GM12875 (cell line): ENCODE measurements around the gene TMEM150B.

Source experiments
- H3K4me3 ChIP-seq: one replicate; pipeline ENCODE4 v1.5.1; 2011; ENCODE audit warnings: low read depth, low read length, control low read depth
- TF ChIP-seq, protein P1 (sequence below): IDR thresholded peaks from 2 replicates; pipeline ENCODE4 v1.5.1; 2011; ENCODE audit warnings: low read depth, mild to moderate bottlenecking, control low read depth, inconsistent platforms, low read length, moderate library complexity, borderline replicate concordance; ENCODE audit not compliant: insufficient read depth

The TMEM150B gene

DNA sequence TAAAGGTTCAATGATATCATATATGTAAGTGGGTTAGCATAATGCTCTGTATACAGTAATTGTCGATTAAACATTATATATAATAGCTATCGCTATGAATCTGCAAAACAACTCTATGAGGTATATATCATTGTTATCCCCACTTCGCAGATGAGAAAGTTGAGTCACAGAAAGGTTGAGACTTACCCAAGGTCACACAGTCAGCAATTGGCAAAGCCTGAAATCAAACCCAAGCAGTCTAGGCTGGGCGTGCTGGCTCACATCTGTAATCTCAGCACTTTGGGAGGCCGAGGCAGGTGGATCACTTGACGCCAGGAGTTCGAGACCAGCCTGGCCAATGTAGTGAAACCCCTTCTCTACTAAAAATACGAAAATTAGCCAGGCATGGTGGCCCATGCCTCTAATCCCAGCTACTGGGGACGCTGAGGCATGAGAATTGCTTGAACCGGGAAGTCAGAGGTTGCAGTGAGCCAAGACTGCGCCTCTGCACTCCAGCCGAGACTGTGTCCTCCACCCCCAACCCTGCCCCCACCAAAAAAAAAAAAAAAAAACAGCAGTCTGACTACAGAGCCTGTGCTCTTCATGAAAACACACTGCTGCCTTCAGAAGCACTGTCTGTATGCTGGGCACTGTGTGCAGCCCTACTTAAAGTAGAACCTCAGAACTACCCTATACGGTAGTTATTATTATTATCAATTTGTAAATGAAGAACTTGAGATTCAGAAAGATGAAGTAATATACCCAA, 46.6 kb downstream of the TMEM150B start:
- TF ChIP-seq, protein P1, sequence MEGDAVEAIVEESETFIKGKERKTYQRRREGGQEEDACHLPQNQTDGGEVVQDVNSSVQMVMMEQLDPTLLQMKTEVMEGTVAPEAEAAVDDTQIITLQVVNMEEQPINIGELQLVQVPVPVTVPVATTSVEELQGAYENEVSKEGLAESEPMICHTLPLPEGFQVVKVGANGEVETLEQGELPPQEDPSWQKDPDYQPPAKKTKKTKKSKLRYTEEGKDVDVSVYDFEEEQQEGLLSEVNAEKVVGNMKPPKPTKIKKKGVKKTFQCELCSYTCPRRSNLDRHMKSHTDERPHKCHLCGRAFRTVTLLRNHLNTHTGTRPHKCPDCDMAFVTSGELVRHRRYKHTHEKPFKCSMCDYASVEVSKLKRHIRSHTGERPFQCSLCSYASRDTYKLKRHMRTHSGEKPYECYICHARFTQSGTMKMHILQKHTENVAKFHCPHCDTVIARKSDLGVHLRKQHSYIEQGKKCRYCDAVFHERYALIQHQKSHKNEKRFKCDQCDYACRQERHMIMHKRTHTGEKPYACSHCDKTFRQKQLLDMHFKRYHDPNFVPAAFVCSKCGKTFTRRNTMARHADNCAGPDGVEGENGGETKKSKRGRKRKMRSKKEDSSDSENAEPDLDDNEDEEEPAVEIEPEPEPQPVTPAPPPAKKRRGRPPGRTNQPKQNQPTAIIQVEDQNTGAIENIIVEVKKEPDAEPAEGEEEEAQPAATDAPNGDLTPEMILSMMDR = no peak
- H3K4me3 ChIP-seq = no peak overlapping the region

DNA sequence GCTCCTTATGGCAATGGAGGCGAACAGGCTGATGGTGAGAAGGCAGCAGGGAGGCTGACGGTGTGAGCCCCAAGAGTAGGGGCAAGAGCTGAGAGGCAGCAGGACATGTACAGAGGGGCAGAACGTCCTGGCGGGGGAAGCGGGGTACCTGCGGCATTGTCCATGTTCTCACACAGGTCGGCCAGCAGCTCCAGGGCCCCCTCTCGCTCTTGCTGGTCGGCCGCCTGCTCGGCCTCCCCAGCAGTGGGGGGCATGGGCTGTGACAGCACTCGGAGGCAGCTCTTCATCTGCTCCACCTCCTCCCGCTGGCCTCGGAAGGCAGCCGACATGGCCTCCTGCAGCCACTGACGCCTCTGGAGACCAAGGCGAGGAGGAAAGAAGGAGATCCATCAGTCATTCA, 47.6 kb downstream of the TMEM150B start:
- TF ChIP-seq, protein P1 = no peak

DNA sequence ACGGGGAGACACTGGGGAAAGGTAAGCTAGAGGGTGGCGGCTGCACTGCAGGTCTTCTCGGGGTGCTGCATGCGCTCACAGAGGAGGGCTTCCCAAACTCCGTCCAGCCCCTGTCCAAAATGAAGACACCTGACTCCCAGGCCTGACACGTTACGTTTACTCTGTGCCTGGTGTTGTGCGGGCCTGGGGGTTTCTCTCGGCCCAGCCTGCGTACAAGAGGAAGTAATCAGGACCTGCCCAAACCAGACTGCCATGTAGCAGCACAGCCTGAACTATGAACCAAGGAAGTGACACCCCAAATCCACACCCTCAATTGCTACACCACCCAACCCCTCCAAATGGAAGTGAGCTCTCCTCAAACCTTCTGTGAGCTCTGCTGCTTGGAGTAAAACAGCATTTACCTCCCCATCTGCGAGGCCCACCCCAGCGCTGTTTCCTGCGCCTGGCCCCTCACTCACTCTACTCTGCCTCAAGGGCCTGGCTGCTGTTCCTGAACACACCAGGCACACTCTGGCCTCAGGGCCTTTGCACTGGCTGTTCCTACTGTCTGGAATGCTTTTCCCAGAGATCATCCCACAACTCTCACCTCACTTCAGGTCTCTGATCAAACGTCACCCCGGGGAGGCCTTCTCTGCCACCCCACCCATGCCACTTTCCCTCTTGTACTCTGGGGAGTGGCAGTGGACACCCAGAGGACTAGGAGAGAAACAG, 48.3 kb downstream of the TMEM150B start:
- TF ChIP-seq, protein P1 = no peak
- H3K4me3 ChIP-seq = peak overlapping the region; percentile 10

More for the DNA sequence above, 47.6 kb downstream of the TMEM150B start:
- no peak overlapping the region for H3K4me3 ChIP-seq

DNA sequence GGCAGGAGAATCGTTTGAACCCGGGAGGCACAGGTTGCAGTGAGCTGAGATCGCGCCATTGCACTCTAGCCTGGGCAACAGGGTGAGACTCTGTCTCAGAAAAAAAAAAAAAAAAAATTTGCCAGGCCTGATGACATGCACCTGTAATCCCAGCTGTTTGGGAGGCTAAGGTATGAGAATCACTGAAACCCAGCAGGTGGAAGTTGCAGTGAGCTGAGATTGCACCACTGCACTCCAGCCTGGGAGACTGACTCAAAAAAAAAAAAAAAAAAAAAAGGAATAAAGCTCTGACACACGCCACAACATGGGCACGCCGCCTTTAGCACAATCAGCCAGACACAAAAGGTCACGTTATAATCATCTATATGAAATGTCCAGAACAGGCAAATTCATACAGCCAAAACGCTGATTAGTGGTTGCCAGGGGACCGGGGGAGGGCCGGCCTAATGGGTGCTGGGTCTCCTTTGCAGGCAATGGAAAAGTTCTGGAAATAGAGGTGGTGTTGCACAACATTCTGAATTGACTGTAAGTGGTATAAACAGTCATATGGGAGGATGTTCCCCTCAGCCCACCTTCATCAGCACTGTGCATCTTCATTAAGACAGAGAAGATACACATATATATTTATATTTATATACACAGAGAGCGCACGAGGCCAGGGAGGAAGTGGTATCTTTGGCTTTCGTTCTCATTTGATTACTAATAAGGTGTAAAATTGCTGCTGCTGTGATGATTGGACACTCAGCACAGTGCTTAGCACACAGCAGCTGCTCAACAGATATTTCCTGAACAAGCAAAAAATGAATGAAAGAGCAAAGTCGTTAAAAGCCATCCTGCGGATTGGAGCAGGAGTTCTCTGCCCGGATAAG, 49.1 kb downstream of the TMEM150B start:
- no peak overlapping the region for H3K4me3 ChIP-seq
- TF ChIP-seq, protein P1 = no peak

DNA sequence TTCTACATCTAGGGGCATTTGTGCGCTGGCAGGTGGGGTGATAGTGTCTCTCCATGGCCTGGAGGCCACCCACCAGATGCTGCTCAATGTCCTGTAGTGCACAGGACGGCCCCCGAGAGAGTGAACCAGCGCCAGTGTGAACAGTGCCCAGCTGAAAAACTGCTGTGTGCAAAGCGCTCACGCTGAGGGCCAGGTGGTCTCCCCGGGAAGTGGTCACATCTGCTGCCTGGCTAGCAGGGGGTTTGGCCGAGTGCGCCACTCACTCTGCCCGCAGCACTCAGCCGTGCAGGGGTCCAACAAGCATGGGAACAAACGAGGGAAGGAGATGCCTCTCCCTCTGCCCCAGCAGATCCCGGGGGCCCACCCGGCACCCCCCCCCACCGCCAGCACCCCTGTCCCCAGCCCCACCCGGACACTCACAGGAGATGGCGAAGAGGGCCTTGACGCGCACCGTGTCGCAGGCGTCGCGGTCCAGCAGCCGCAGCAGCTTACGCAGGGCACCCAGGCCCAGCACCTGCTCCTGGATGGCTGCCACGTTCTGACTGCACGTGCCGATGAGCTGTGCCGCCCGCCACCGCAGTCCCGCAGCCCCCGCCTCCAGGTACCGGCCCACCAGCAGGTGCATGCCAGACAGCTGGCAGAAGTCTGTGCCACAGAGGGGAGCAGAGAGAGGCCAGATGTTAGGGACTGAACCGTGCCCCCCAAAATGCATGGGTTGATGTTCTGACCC, 51.0 kb downstream of the TMEM150B start:
- H3K4me3 ChIP-seq = no peak overlapping the region

DNA sequence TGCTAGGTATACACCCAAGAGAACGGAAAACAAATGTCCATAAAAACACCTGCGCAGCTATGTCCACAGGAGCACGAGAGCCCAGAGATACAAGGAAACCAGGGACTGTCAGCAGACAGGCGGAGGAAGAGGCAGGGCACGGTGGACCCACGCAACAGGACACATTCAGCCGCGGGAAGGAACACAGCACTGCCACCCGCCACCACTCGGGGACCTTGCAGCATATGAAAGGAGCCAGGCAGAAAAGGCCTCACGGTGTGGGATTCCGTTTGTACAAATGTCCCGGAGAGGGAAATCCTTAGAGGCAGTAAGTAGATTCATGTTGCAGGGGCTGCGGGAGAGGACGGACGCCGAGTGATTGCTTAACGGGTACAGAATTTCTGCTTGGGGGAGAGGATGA, 53.0 kb downstream of the TMEM150B start:
- no peak overlapping the region for H3K4me3 ChIP-seq
- TF ChIP-seq, protein P1 = no peak

More for the DNA sequence above, 51.0 kb downstream of the TMEM150B start:
- TF ChIP-seq, protein P1 = no peak
